Activated CD4-positive, alpha-beta T cell treated with anti-CD3 and anti-CD28 coated beads, Interleukin-2, amount 10 ng/mL, durations not matched to agents 24 days and 14 days (primary cell): ENCODE measurements around the gene AFAP1L1. TPM values are rescaled to one million over a fixed set of nuclear protein-coding genes. Genes with fewer than 3 reads are reported as not detected.
"Not testable (repeated sequence)": the region's sequence is repeated elsewhere in the genome, so short reads cannot be mapped to it uniquely, and the experiment has no call there.

Experiments used
- DNase-seq: peaks from one replicate; pipeline ENCODE4 v3.0.0; 2022
- H3K27ac Mint-ChIP-seq: one replicate; pipeline ENCODE4 v1.8.0; 2022; ENCODE audit warnings: mild to moderate bottlenecking, mixed read lengths
- H3K27me3 Mint-ChIP-seq: one replicate; pipeline ENCODE4 v1.8.0; 2022; ENCODE audit warnings: mixed read lengths
- H3K36me3 Mint-ChIP-seq: one replicate; pipeline ENCODE4 v1.8.0; 2022; ENCODE audit warnings: low read depth, mild to moderate bottlenecking, mixed read lengths
- H3K4me1 Mint-ChIP-seq: one replicate; pipeline ENCODE4 v1.8.0; 2021; ENCODE audit warnings: mixed read lengths
- H3K4me3 Mint-ChIP-seq: one replicate; pipeline ENCODE4 v1.8.0; 2022; ENCODE audit warnings: mild to moderate bottlenecking, moderate library complexity, mixed read lengths
- H3K9me3 Mint-ChIP-seq: one replicate; pipeline ENCODE4 v1.8.0; 2021; ENCODE audit warnings: mixed read lengths
- intact Hi-C: fragments of 100-400 bp; cut with micrococcal nuclease; formaldehyde crosslinking; loops from one replicate; pipeline ENCODE4 v1.15.1; 2023
- total RNA-seq: library from RNA; stranded (reverse); gene quantifications from 2 replicates; pipeline ENCODE4 v1.2.3, GENCODE V29; 2022

AFAP1L1 gene
- total RNA-seq, 1 donor from 2014 or later: not detected

- Mint-ChIP-seq H3K27me3 (peaks cover 8% of the 10 kb centered on the region), H3K4me1 (no peaks in the 10 kb centered on the region), H3K4me3 (no peak overlapping the region), H3K27ac (no peak overlapping the region), H3K9me3 (no peaks in the 10 kb centered on the region), H3K36me3 (no peaks in the 10 kb centered on the region)
- no peak for DNase-seq
- intact Hi-C loops: no loop called here
These were observed 114.5 kb downstream of the AFAP1L1 start for GRCh38 chr5:149386166-149386565.

- Mint-ChIP-seq H3K9me3 (no peaks in the 10 kb centered on the region), H3K27ac (no peak overlapping the region), H3K4me1 (no peaks in the 10 kb centered on the region), H3K4me3 (no peak overlapping the region), H3K27me3 (peaks cover 8% of the 10 kb centered on the region), H3K36me3 (no peaks in the 10 kb centered on the region)
- no peak for DNase-seq
- intact Hi-C loops: no loop called here
These were observed 115.5 kb downstream of the AFAP1L1 start for GRCh38 chr5:149387081-149387631.

GRCh38 chr5:149387982-149388381 is 116.3 kb downstream of the AFAP1L1 start:
- H3K9me3 Mint-ChIP-seq: no peaks in the 10 kb centered on the region

GRCh38 chr5:149388498-149389190 is 117.0 kb downstream of the AFAP1L1 start:
- DNase-seq: no peak
- Mint-ChIP-seq H3K9me3 (no peaks in the 10 kb centered on the region), H3K4me1 (no peaks in the 10 kb centered on the region), H3K27ac (no peak overlapping the region), H3K36me3 (no peaks in the 10 kb centered on the region), H3K4me3 (no peak overlapping the region), H3K27me3 (peaks cover 8% of the 10 kb centered on the region)
- intact Hi-C loops: no loop called here

More at GRCh38 chr5:149387982-149388381, 116.3 kb downstream of the AFAP1L1 start:
- no peaks in the 10 kb centered on the region for H3K4me1 Mint-ChIP-seq
- H3K27ac Mint-ChIP-seq: no peak overlapping the region
- H3K27me3 Mint-ChIP-seq: peaks cover 8% of the 10 kb centered on the region
- H3K4me3 Mint-ChIP-seq: no peak overlapping the region
- no peak for DNase-seq
- intact Hi-C loops: no loop called here
- H3K36me3 Mint-ChIP-seq: no peaks in the 10 kb centered on the region

- intact Hi-C loops: no loop called here
- H3K36me3 Mint-ChIP-seq: no peaks in the 10 kb centered on the region
- peaks cover 9% of the 10 kb centered on the region for H3K27me3 Mint-ChIP-seq
- DNase-seq: no peak
- H3K4me1 Mint-ChIP-seq: no peaks in the 10 kb centered on the region
- no peaks in the 10 kb centered on the region for H3K9me3 Mint-ChIP-seq
- no peak overlapping the region for H3K27ac Mint-ChIP-seq
- no peak overlapping the region for H3K4me3 Mint-ChIP-seq
These were observed 118.2 kb downstream of the AFAP1L1 start for GRCh38 chr5:149389552-149390495.

- H3K4me1 Mint-ChIP-seq, H3K4me3 Mint-ChIP-seq, H3K9me3 Mint-ChIP-seq, H3K36me3 Mint-ChIP-seq, intact Hi-C loops, H3K27ac Mint-ChIP-seq, DNase-seq: not testable (repeated sequence)
- peaks cover 12% of the 10 kb centered on the region for H3K27me3 Mint-ChIP-seq
These were observed 119.4 kb downstream of the AFAP1L1 start for GRCh38 chr5:149391076-149391475.

Other genes starting within 250 kb of the AFAP1L1 start
- not detected in 2 replicates for gene SH3TC2, start 208.8 kb upstream of the AFAP1L1 start, total RNA-seq
- not detected in 2 replicates for gene ABLIM3, start 130.4 kb upstream of the AFAP1L1 start, total RNA-seq
- gene GRPEL2, start 73.6 kb downstream of the AFAP1L1 start, total RNA-seq: 30.6 and 30.7 TPM in 2 replicates
- gene PCYOX1L, start 86.2 kb downstream of the AFAP1L1 start, total RNA-seq: 19.8 and 21.2 TPM in 2 replicates
- not detected in 2 replicates for gene IL17B, start 107.4 kb downstream of the AFAP1L1 start, total RNA-seq